Adrenal gland (tissue), 12 donors: ENCODE results near the gene SAMMSON. TPM values are rescaled to one million over a fixed set of nuclear protein-coding genes. Genes with fewer than 3 reads are reported as not detected.

Experiments
- DNase-seq, 7 donors: peaks; one replicate each; pipeline ENCODE4 v3.0.0-alpha.2; 2019 to 2020
- H3K27ac ChIP-seq, 5 donors: fragments of 200-600 bp; sonication (generic) in 4 of 5; 1 replicate in 3 of 5; 2 replicates in 2 of 5; pipeline versions ENCODE4 v1.5.1 to v1.8.0; 2016 to 2020; ENCODE audit warnings: mild to moderate bottlenecking in 1 of 5
- H3K27me3 ChIP-seq: fragments of 200-600 bp; 2 replicates; pipeline ENCODE4 v1.8.0; 2021
- H3K36me3 ChIP-seq, 2 donors: fragments of 200-600 bp; replicated peaks in 1 of 2; 1 replicate in 1 of 2; 2 replicates in 1 of 2; pipeline versions ENCODE4 v1.5.1 to v1.8.0; 2018 to 2022
- H3K4me1 ChIP-seq, 2 donors: fragments of 200-600 bp; replicated peaks in 1 of 2; 1 replicate in 1 of 2; 2 replicates in 1 of 2; pipeline versions ENCODE4 v1.5.1 to v1.8.0; 2018 to 2021
- H3K4me3 ChIP-seq, 4 donors: fragments of 200-600 bp; sonication (generic) in 3 of 4; one replicate each; pipeline ENCODE4 v1.5.1; 2016 to 2018
- H3K9me3 ChIP-seq, 3 donors: fragments of 200-600 bp; sonication (generic) in 1 of 3; replicated peaks in 1 of 3; 1 replicate in 2 of 3; 2 replicates in 1 of 3; pipeline versions ENCODE4 v1.5.1 to v1.8.0; 2016 to 2021
- CTCF ChIP-seq, 6 experiments: fragments of 450-650 bp in 4 of 6; fragments of 200-600 bp in 2 of 6; sonication (generic) in 1 of 6; IDR thresholded peaks; 1 replicate in 5 of 6; 2 replicates in 1 of 6; pipeline versions ENCODE4 v1.5.1 to v1.8.0; 2016 to 2021; ENCODE audit warnings: antibody characterized with exemption in 6 of 6, mild to moderate bottlenecking in 2 of 6, moderate library complexity in 1 of 6
- POLR2A ChIP-seq, 2 donors: fragments of 450-650 bp; IDR thresholded peaks; one replicate each; pipeline ENCODE4 v1.6.1; 2017; ENCODE audit warnings: antibody characterized with exemption in 2 of 2, mild to moderate bottlenecking in 2 of 2, moderate library complexity in 1 of 2
- WGBS, 4 donors: extraction: QIAGEN DNeasy Blood & Tissue Kit in 2 of 4; methylation state at CpG; one replicate each; pipeline versions ENCODE4 v1.1.5 to v1.1.7; 2013 to 2017; 5-methylcytosine and 5-hydroxymethylcytosine counted together
- intact Hi-C, 2 donors: fragments of 100-400 bp; cut with DNase I; formaldehyde crosslinking; loops; one replicate each; pipeline versions ENCODE4 v1.14.1 to v1.15.0; 2022 to 2023
- polyA plus RNA-seq, 3 donors: library from polyadenylated mRNA; stranded (reverse); fragments of 200-250 nt in 2 of 3; fragments of 350-450 nt in 1 of 3; fragmentation: Illumina TruSeq in 1 of 3; extraction: RNeasy Lipid Tissue Mini Kit (QIAGEN cat#74804) in 1 of 3; gene quantifications; one replicate each; pipeline ENCODE4 v1.2.3, GENCODE V29; 2013 to 2014
- total RNA-seq, 9 donors: library from RNA; depleted of rRNA in 4 of 9; stranded (reverse); fragments of >200 nt in 4 of 9; fragments of 120-200 nt in 1 of 9; fragmentation: NEBNext Ultra II Directional in 1 of 9; extraction: Animal tissue kit (Norgen Biotek cat#: 25700) in 1 of 9; gene quantifications; one replicate each; pipeline versions ENCODE4 v1.1.0 to v1.2.4, GENCODE V29; 2013 to 2023
- donor health status: healthy with polysubstance abuse.
- donor health status: Bipolar disorder and iron deficiency.
- donor health status: DM: yes; HTN: yes; CAD: no.
- donor health status: DM: no; HTN: no; CAD: no.
- donor health status: DM: no; HTN: no; CAD: no.
- donor health status: DM: yes; HTN: yes; CAD: no.

SAMMSON gene
- total and polyA plus RNA-seq, 12 donors = not detected

GRCh38 chr3:70028361-70028760, 28.8 kb downstream of the SAMMSON start:
- no peak for DNase-seq

GRCh38 chr3:70038693-70039092, 39.2 kb downstream of the SAMMSON start:
- no peak overlapping the region for H3K4me3 ChIP-seq
- H3K27ac ChIP-seq = no peak overlapping the region
- H3K4me1 ChIP-seq = no peaks in the 10 kb centered on the region
- H3K36me3 ChIP-seq = no peaks in the 10 kb centered on the region
- intact Hi-C loops = no loop called here
- no peaks in the 10 kb centered on the region for H3K9me3 ChIP-seq
- no peak for DNase-seq
- WGBS, 4 donors = 48 to 67% (median 60%) methylated on average over 1 of the region's 1 CpG
- TF ChIP-seq CTCF (IDR thresholded peaks at IDR 0.05) (no peak), POLR2A (IDR thresholded peaks at IDR 0.05) (no peak)
- no peaks in the 10 kb centered on the region for H3K27me3 ChIP-seq

More at GRCh38 chr3:70028361-70028760, 28.8 kb downstream of the SAMMSON start:
- intact Hi-C loops = no loop called here
- Histone ChIP-seq H3K4me1 (no peaks in the 10 kb centered on the region), H3K27ac (no peak overlapping the region), H3K9me3 (no peaks in the 10 kb centered on the region), H3K4me3 (no peak overlapping the region), H3K36me3 (no peaks in the 10 kb centered on the region), H3K27me3 (no peaks in the 10 kb centered on the region)
- TF ChIP-seq POLR2A (IDR thresholded peaks at IDR 0.05) (no peak), CTCF (IDR thresholded peaks at IDR 0.05) (no peak)

- no peak overlapping the region for H3K4me3 ChIP-seq
- TF ChIP-seq POLR2A (IDR thresholded peaks at IDR 0.05) (no peak), CTCF (IDR thresholded peaks at IDR 0.05) (no peak)
- no peaks in the 10 kb centered on the region for H3K9me3 ChIP-seq
- H3K36me3 ChIP-seq = no peaks in the 10 kb centered on the region
- no peak overlapping the region for H3K27ac ChIP-seq
- no peaks in the 10 kb centered on the region for H3K4me1 ChIP-seq
- whole genome bisulfite sequencing, 4 donors = 84 to 94% (median 88%) methylated on average over 3 of the region's 3 CpGs
- intact Hi-C loops = no loop called here
- no peaks in the 10 kb centered on the region for H3K27me3 ChIP-seq
- DNase-seq = no peak
Measured at GRCh38 chr3:70040386-70040785, 40.9 kb downstream of the SAMMSON start.

GRCh38 chr3:70042641-70043040, 43.1 kb downstream of the SAMMSON start:
- intact Hi-C loops = no loop called here
- TF ChIP-seq POLR2A (IDR thresholded peaks at IDR 0.05) = no peak
- TF ChIP-seq CTCF (IDR thresholded peaks at IDR 0.05) = no peak
- DNase-seq = no peak
- Histone ChIP-seq H3K36me3 (no peaks in the 10 kb centered on the region), H3K27ac (no peak overlapping the region), H3K4me1 (no peaks in the 10 kb centered on the region), H3K27me3 (peaks cover 10% of the 10 kb centered on the region), H3K4me3 (no peak overlapping the region), H3K9me3 (no peaks in the 10 kb centered on the region)
- WGBS, 4 donors = 41 to 65% (median 55%) methylated on average over 3 of the region's 3 CpGs
